ENCODE results near the gene USP22.

USP22 gene

GRCh38 chr17:21046216-21046615, 3.4 kb upstream of the USP22 start:
- no peak for DNase-seq (ENCODE audit: low read depth)

GRCh38 chr17:21044971-21045370, 2.2 kb upstream of the USP22 start:
- DNase-seq (ENCODE audit: low read depth): no peak

- peak; percentile 95 for DNase-seq (ENCODE audit: low read depth)
Observed at GRCh38 chr17:21043296-21044232, 753 bp upstream of the USP22 start.

- no peak for DNase-seq (ENCODE audit: low read depth)
Observed at GRCh38 chr17:21041741-21042457, 912 bp downstream of the USP22 start.

GRCh38 chr17:21039839-21040575, 2.8 kb downstream of the USP22 start:
- DNase-seq (ENCODE audit: low read depth): no peak

GRCh38 chr17:21037117-21037803, 5.6 kb downstream of the USP22 start:
- no peak for DNase-seq (ENCODE audit: low read depth)

GRCh38 chr17:21036361-21036881, 6.4 kb downstream of the USP22 start:
- no peak for DNase-seq (ENCODE audit: low read depth)

- DNase-seq (ENCODE audit: low read depth): no peak
Observed at GRCh38 chr17:21035406-21035805, 7.4 kb downstream of the USP22 start.

GRCh38 chr17:21034340-21035235, 8.2 kb downstream of the USP22 start:
- no peak for DNase-seq (ENCODE audit: low read depth)

GRCh38 chr17:21033350-21033749, 9.5 kb downstream of the USP22 start:
- no peak for DNase-seq (ENCODE audit: low read depth)

- DNase-seq (ENCODE audit: low read depth): no peak
Observed at GRCh38 chr17:21031756-21032396, 10.9 kb downstream of the USP22 start.

- no peak for DNase-seq (ENCODE audit: low read depth)
Observed at GRCh38 chr17:21030375-21030774, 12.4 kb downstream of the USP22 start.

- DNase-seq (ENCODE audit: low read depth): no peak
Observed at GRCh38 chr17:21029515-21029914, 13.3 kb downstream of the USP22 start.

- no peak for DNase-seq (ENCODE audit: low read depth)
Observed at GRCh38 chr17:21029036-21029435, 13.8 kb downstream of the USP22 start.

- no peak for DNase-seq (ENCODE audit: low read depth)
Observed at GRCh38 chr17:21028192-21028591, 14.6 kb downstream of the USP22 start.

GRCh38 chr17:21027031-21027430, 15.8 kb downstream of the USP22 start:
- no peak for DNase-seq (ENCODE audit: low read depth)

- DNase-seq (ENCODE audit: low read depth): no peak
Observed at GRCh38 chr17:21025451-21025850, 17.4 kb downstream of the USP22 start.

- DNase-seq (ENCODE audit: low read depth): no peak
Observed at GRCh38 chr17:21024024-21024423, 18.8 kb downstream of the USP22 start.

- no peak for DNase-seq (ENCODE audit: low read depth)
Observed at GRCh38 chr17:21021208-21021803, 21.5 kb downstream of the USP22 start.

- DNase-seq (ENCODE audit: low read depth): no peak
Observed at GRCh38 chr17:21020622-21021021, 22.2 kb downstream of the USP22 start.
